AG04450 (cell line): ENCODE data around the gene SCUBE1. TPM values are rescaled to one million over a fixed set of nuclear protein-coding genes. Genes with fewer than 3 reads are reported as not detected.

Experiments
- CTCF ChIA-PET: fragments of 300-600, 350-600 bp; formaldehyde crosslinking; extraction: SDS; loops from one replicate; lab custom pipeline; 2022; ENCODE audit warnings: antibody characterized with exemption, inconsistent platforms; lab: Charles Lee
- POLR2A ChIA-PET: fragments of 350-600 bp; formaldehyde crosslinking; extraction: SDS; loops from one replicate; lab custom pipeline; 2021; ENCODE audit warnings: antibody characterized with exemption, inconsistent platforms; lab: Yijun Ruan, JAX
- DNase-seq: peaks from one replicate; pipeline ENCODE4 v3.0.0-alpha.2; 2011; ENCODE audit warnings: low read depth, low spot score
- H3K27ac ChIP-seq: one replicate; pipeline ENCODE4 v1.5.1; 2012; ENCODE audit warnings: low read depth, low read length, control low read depth
- H3K27me3 ChIP-seq: one replicate; pipeline ENCODE4 v1.6.0; 2012; ENCODE audit warnings: low read length; ENCODE audit not compliant: control insufficient read depth, insufficient read depth
- H3K4me3 ChIP-seq: 2 replicates; pipeline ENCODE4 v1.5.1; 2011; ENCODE audit warnings: mild to moderate bottlenecking, low read depth, low read length, control low read depth
- H3K9me3 ChIP-seq: 2 replicates; pipeline ENCODE4 v1.5.1; 2012; ENCODE audit warnings: low read length; ENCODE audit not compliant: control insufficient read depth, insufficient read depth
- CTCF ChIP-seq: IDR thresholded peaks from 2 replicates; pipeline ENCODE4 v1.5.1; 2011; ENCODE audit warnings: low read depth, low read length, control low read depth, inconsistent platforms
- polyA plus RNA-seq: library from polyadenylated mRNA; depleted of rRNA; stranded (reverse); fragments of >200 nt; gene quantifications from 2 replicates; pipeline ENCODE4 v1.2.3, GENCODE V29; 2011

The SCUBE1 gene
- polyA plus RNA-seq, 1 experiment = not detected

- no peak for TF ChIP-seq CTCF
- Histone ChIP-seq H3K9me3 (no peaks in the 10 kb centered on the region; the same call in 1 of the 2 replicates), H3K27ac (no peak overlapping the region), H3K4me3 (no peak overlapping the region), H3K27me3 (peaks cover 11% of the 10 kb centered on the region)
- no peak for DNase-seq
- POLR2A ChIA-PET = no interaction called here
- CTCF ChIA-PET = no interaction called here
These were observed 135.8 kb downstream of the SCUBE1 start for GRCh38 chr22:43207386-43207785.

- POLR2A ChIA-PET = no interaction called here
These were observed 136.5 kb downstream of the SCUBE1 start for GRCh38 chr22:43206509-43207161.

GRCh38 chr22:43205748-43206508, 137.2 kb downstream of the SCUBE1 start:
- peaks cover 11% of the 10 kb centered on the region for H3K27me3 ChIP-seq
- H3K9me3 ChIP-seq = no peaks in the 10 kb centered on the region; the same call in 1 of the 2 replicates
- TF ChIP-seq CTCF = no peak
- ChIA-PET POLR2A (no interaction called here), CTCF (no interaction called here)
- no peak overlapping the region for H3K4me3 ChIP-seq
- DNase-seq = no peak
- H3K27ac ChIP-seq = no peak overlapping the region

More at GRCh38 chr22:43206509-43207161, 136.5 kb downstream of the SCUBE1 start:
- TF ChIP-seq CTCF = no peak
- H3K27ac ChIP-seq = no peak overlapping the region
- CTCF ChIA-PET = no interaction called here
- H3K4me3 ChIP-seq = no peak overlapping the region
- H3K9me3 ChIP-seq = no peaks in the 10 kb centered on the region; the same call in 1 of the 2 replicates
- no peak for DNase-seq
- H3K27me3 ChIP-seq = peaks cover 11% of the 10 kb centered on the region

GRCh38 chr22:43205261-43205691, 137.9 kb downstream of the SCUBE1 start:
- CTCF ChIA-PET = no interaction called here
- Histone ChIP-seq H3K9me3 (no peaks in the 10 kb centered on the region; the same call in 1 of the 2 replicates), H3K4me3 (no peak overlapping the region), H3K27ac (no peak overlapping the region), H3K27me3 (peaks cover 11% of the 10 kb centered on the region)
- POLR2A ChIA-PET = no interaction called here
- DNase-seq = no peak
- no peak for TF ChIP-seq CTCF

- Histone ChIP-seq H3K9me3 (no peaks in the 10 kb centered on the region; the same call in 1 of the 2 replicates), H3K27ac (no peak overlapping the region), H3K27me3 (peaks cover 16% of the 10 kb centered on the region), H3K4me3 (no peak overlapping the region)
- no peak for DNase-seq
- POLR2A ChIA-PET = no interaction called here
- CTCF ChIA-PET = interaction anchor here (1.3 kb wide), 1 partner anchor 16 kb away, joined by 5 read pairs; the partner anchor contains the start of gene TTLL12
- TF ChIP-seq CTCF = no peak
These were observed 139.6 kb downstream of the SCUBE1 start for GRCh38 chr22:43203471-43203981.
